Body of pancreas (tissue), 4 donors: ENCODE results near the gene FLAD1. TPM values are rescaled to one million over a fixed set of nuclear protein-coding genes. Genes with fewer than 3 reads are reported as not detected.
A peak's percentile ranks its signal among the peaks of the same experiment; 100 is the strongest.

ENCODE experiments used
- ATAC-seq: fragments of 150-250 bp; one replicate; pipeline ENCODE4 v1.9.1; 2016
- DNase-seq, 4 donors: peaks; one replicate each; pipeline ENCODE4 v3.0.0-alpha.2; 2019
- H3K27ac ChIP-seq, 4 donors: fragments of 200-600 bp; sonication (generic); 1 replicate in 3 of 4; 2 replicates in 1 of 4; pipeline versions ENCODE4 v1.5.1 to v1.6.1; 2016 to 2019; ENCODE audit warnings: mild to moderate bottlenecking in 1 of 4, mixed read lengths in 1 of 4, moderate library complexity in 1 of 4
- H3K27me3 ChIP-seq, 2 donors: fragments of 200-600 bp; sonication (generic); one replicate each; pipeline ENCODE4 v1.6.0; 2016; ENCODE audit warnings: mild to moderate bottlenecking in 1 of 2
- H3K36me3 ChIP-seq, 2 donors: fragments of 200-600 bp; sonication (generic); replicated peaks in 1 of 2; 2 replicates each; pipeline ENCODE4 v1.5.1; 2016; ENCODE audit warnings: low read depth in 2 of 2; ENCODE audit not compliant: insufficient read depth in 1 of 2
- H3K4me1 ChIP-seq: fragments of 200-600 bp; sonication (generic); one replicate; pipeline ENCODE4 v1.6.0; 2016
- H3K4me3 ChIP-seq, 2 donors: fragments of 200-600 bp; sonication (generic); 1 replicate in 1 of 2; 2 replicates in 1 of 2; pipeline ENCODE4 v1.5.1; 2016 to 2019
- H3K9me3 ChIP-seq, 3 donors: fragments of 200-600 bp; sonication (generic); 1 replicate in 2 of 3; 2 replicates in 1 of 3; pipeline ENCODE4 v1.5.1; 2016
- CTCF ChIP-seq, 7 experiments: fragments of 450-650 bp in 4 of 7; fragments of 200-600 bp in 3 of 7; sonication (generic) in 3 of 7; IDR thresholded peaks; one replicate each; pipeline ENCODE4 v1.5.1; 2016 to 2019; ENCODE audit warnings: antibody characterized with exemption in 7 of 7
- POLR2A ChIP-seq, 3 donors: fragments of 450-650 bp; IDR thresholded peaks; one replicate each; pipeline ENCODE4 v1.6.1; 2016; ENCODE audit warnings: antibody characterized with exemption in 3 of 3, mild to moderate bottlenecking in 2 of 3
- WGBS, 2 donors: methylation state at CpG; one replicate each; pipeline ENCODE4 v1.1.5; 2017; 5-methylcytosine and 5-hydroxymethylcytosine counted together
- intact Hi-C: fragments of 100-400 bp; cut with DNase I; formaldehyde crosslinking; loops from one replicate; pipeline ENCODE4 v1.15.1; 2023
- total RNA-seq, 2 donors: library from RNA; depleted of rRNA; stranded (reverse); fragments of >200 nt; gene quantifications; one replicate each; pipeline ENCODE4 v1.1.0, GENCODE V29; 2016

FLAD1 gene
- total RNA-seq, 2 donors from 2014 or later = 10.1 to 51.4 TPM

GRCh38 chr1:155000411-155000725, 17.2 kb downstream of the FLAD1 start:
- Histone ChIP-seq H3K36me3 (no peaks in the 10 kb centered on the region), H3K4me3 (no peak overlapping the region), H3K27me3 (no peaks in the 10 kb centered on the region), H3K4me1 (peaks cover 36% of the 10 kb centered on the region), H3K27ac (peak overlapping the region; percentile 90 to 100 (median 100)), H3K9me3 (no peaks in the 10 kb centered on the region)
- DNase-seq = peak; percentile 70 to 80 (median 78)
- TF ChIP-seq POLR2A (IDR thresholded peaks at IDR 0.05) (no peak), CTCF (IDR thresholded peaks at IDR 0.05) (no peak)
- 0 to 3% methylated on average over 7 to 13 of the region's 13 CpGs for WGBS, 2 donors
- ATAC-seq = peak; percentile 0
- intact Hi-C loops = no loop called here

GRCh38 chr1:155000726-155001424, 17.7 kb downstream of the FLAD1 start:
- TF ChIP-seq POLR2A (IDR thresholded peaks at IDR 0.05) = peak; percentile 82 to 92 (median 91)
- peak in 4 of 7 experiments; percentile 26 to 54 (median 41) for TF ChIP-seq CTCF (IDR thresholded peaks at IDR 0.05)
- peak overlapping the region; percentile 46 to 70 for H3K4me3 ChIP-seq
- no peaks in the 10 kb centered on the region for H3K36me3 ChIP-seq
- peak; percentile 71 for ATAC-seq
- intact Hi-C loops = no loop called here
- peaks cover 36% of the 10 kb centered on the region for H3K4me1 ChIP-seq
- WGBS, 2 donors = 0% methylated on average over 42 of the region's 43 CpGs; no CpG with 5 or more reads in 1 of the 2 donors
- no peaks in the 10 kb centered on the region for H3K27me3 ChIP-seq
- H3K27ac ChIP-seq = peak overlapping the region; percentile 90 to 100 (median 100)
- H3K9me3 ChIP-seq = no peaks in the 10 kb centered on the region
- peak; percentile 98 to 99 (median 99) for DNase-seq

- Histone ChIP-seq H3K36me3 (no peaks in the 10 kb centered on the region), H3K27ac (peak overlapping the region; percentile 90 to 100 (median 100)), H3K4me1 (peaks cover 41% of the 10 kb centered on the region), H3K27me3 (no peaks in the 10 kb centered on the region), H3K9me3 (no peaks in the 10 kb centered on the region), H3K4me3 (peak overlapping the region; percentile 46 to 70)
- intact Hi-C loops = no loop called here
- WGBS, 2 donors = 0 to 1% methylated on average over 9 to 11 of the region's 11 CpGs
- ATAC-seq = no peak
- no peak for DNase-seq
- TF ChIP-seq CTCF (IDR thresholded peaks at IDR 0.05) (no peak), POLR2A (IDR thresholded peaks at IDR 0.05) (no peak)
These were observed 18.2 kb downstream of the FLAD1 start for GRCh38 chr1:155001425-155001674.

- peak; percentile 100 for DNase-seq
- no peaks in the 10 kb centered on the region for H3K27me3 ChIP-seq
- peaks cover 46% of the 10 kb centered on the region for H3K4me1 ChIP-seq
- peak; percentile 77 for ATAC-seq
- H3K9me3 ChIP-seq = no peaks in the 10 kb centered on the region
- TF ChIP-seq CTCF (IDR thresholded peaks at IDR 0.05) (peak in 6 of 7 experiments; percentile 15 to 56 (median 28)), POLR2A (IDR thresholded peaks at IDR 0.05) (peak; percentile 60 to 91 (median 81))
- no peaks in the 10 kb centered on the region for H3K36me3 ChIP-seq
- peak overlapping the region; percentile 90 to 100 (median 100) for H3K27ac ChIP-seq
- peak overlapping the region; percentile 46 to 70 for H3K4me3 ChIP-seq
- intact Hi-C loops = no loop called here
- 1% methylated on average over 13 to 35 of the region's 38 CpGs for WGBS, 2 donors
These were observed 18.7 kb downstream of the FLAD1 start for GRCh38 chr1:155001675-155002463.
